Measurements from ENCODE around the gene TSEN15.
"Not testable (repeated sequence)": the region's sequence is repeated elsewhere in the genome, so short reads cannot be mapped to it uniquely, and the experiment has no call there.

The TSEN15 gene

DNA sequence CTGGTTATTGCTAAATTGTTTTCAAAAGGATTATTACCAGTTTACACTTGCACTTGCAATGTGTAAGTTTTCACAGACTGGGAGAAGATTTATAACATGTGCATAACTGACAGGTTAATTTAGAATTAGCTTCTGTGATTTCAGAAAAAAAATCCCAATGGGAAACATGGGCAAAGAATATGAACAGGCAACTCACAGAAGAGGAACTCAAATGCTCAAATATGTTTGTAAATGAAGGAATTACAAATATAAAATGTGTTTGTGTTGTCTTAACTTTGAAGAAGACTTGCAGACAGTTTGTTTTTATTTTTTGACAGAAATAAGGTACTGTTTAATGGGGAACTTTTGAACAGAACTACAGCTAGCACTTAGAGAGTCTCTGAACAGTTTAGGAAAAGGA lies 8.4 kb downstream of the TSEN15 start:
- no peak for DNase-seq

DNA sequence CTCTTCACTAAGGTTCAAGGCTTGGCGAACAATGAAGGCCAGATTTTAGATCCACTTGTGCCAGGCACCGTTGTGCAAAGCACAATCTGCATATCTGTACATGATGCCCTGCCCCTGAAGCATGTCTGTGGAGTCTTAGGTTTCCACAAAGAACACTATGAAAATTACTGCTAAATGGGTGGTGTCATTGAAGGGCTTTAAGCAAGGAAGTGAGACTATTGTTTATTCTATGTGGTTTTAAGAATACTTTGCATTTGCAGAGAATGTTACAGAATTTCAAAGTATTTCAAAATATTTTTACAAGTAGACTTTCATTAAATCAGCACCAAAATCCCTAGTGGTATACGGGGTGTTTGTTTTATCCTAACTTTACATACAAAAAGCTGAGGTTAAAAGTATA lies 8.8 kb downstream of the TSEN15 start:
- no peak for DNase-seq

DNA sequence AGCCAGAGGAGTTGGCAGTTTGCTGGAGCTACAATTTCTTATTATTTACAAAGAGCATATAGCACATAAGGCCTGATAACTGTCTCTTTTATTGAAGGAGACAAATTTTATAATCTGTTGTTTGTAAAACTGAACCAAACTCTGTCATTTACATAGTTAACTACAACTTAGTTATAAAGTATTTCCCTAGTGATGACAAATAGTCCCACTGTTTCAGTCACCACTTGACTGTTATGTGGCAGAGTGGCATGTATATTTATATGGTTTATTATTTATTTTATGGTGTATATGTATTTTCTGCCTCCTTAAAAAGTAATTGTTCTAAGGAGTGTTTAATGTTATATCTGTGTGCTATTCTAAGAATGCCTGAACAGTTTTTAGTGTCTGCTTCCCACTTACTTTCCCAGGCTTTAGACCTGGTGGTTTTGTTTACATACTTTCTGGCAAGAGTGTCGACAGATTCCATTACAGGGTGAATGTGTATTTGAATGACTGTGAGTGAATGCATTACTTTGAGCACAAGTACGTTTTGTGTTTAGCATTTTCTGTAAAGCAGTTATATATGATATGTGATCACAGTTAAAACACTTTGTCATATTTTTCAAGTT lies 10.0 kb downstream of the TSEN15 start:
- no peak for DNase-seq

DNA sequence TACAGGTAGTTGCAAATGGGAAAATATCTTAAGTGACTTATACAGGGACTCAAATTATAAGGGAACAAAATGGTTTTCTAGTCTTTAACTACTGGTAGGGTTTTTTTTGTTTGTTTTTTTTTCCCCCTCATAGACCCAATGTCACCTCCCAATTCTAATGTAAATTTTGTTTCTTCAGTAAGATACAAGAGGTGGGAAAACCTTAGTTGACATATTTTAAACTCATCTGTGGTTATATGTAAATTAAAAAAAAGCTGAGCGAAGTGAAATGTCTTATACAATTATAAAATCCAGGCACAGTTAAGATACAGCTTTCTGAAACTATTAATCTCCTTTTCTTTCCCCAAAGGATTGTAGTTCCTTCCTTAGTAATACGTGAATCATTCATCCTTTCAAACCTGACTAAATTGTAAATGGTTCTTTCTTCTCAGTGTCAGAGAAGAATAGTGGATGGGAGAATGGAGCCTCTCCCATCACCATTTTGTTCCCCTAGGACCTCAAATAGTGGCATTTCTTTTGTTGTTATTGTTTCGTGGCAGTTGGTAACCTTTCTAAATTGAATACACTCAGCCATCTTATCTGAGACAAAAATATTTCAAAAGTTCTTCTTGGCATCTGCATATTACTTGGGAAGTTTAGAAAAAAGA lies 11.2 kb downstream of the TSEN15 start:
- DNase-seq, result no peak

DNA sequence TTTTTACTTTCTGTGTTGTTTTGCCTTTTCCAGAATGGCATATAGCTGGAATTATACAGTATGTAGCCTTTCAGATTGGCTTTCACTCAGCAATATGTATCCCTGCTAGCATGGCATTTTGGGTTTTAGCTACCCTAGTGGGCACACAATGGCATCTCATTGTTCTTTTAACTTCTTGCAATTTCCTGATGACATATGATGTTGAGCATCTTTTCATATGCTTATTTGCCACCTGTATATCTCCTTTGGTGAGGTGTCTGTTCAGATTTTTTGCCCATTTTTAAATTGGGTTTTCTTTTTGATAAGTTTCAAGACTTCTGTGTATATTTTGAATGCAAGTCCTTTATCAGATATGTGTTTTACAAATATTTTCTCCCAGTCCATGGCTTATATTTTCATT lies 14.0 kb downstream of the TSEN15 start:
- no peak for DNase-seq

DNA sequence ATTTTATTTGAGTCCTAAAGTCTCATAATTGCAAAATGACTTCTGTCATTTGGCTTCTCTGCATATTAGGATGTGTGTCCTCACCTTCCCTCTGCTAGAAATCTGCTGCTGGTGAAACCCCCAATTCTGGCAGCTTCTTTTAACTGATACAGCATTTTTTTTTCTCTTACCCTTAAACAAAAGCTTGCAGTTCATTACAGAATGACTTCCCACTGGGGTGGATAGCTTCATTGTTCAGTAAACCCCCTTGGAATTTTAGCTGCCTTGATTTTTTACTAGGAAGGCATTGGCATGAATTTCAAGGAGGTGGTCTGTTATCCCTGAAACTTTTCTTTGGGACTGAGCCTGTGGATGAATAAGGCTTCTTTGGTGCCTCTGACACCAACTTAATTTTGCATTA lies 16.8 kb downstream of the TSEN15 start:
- DNase-seq, result no peak

DNA sequence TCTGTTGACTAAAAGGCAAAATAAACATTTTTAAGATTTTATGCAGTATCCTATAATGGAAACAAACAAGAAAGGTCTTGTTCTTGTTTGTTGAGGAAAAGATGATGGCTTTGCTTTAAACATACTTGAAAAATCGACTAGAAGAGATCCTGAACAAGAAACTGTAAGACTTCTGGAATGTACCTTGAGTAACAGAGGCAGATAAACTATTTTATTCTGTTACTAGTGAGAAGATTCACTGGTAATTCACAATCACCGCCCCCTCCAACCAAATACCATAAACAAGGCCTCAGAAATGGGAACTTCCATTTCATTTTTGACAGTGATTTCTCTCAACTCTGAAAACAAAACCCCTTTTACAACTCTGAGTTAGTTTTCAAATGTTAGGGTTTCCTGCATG lies 18.1 kb downstream of the TSEN15 start:
- no peak for DNase-seq

DNA sequence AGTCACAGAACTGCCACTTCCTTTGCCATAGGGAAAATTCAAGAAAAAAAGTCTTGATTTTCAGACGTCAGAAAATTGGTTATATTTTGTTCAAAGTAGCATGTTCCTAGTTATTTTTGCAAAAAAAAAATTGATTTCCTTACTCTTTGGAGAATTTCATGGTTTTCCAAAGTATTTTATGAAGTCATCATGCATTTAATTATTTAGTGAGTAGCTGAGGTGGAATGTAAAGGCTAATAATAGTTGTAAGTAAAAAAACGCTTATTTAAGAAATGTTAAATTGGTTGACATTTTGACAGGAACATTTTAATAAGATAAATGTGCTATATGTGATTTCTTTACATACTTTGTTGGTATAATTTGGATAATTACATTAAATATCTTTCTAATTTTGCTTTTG lies 20.8 kb downstream of the TSEN15 start:
- no peak for DNase-seq

DNA sequence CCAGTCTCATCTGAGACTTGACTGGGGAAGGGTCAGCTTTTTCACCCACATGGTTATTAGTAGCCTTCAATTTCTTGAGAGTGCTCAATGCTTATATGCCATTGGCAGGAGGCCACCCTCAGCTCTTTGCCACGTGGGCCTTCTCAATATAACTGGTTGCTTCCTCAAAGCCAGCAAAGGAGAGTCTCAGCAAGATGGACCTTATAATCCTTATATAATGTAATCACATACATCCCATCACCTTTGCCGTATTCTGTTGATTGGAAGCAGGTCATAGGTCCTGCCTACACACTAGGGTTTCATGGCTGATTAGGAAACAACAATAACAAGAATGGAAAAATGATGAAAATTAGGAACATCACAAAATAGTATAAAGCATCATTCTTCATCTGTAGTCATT lies 22.9 kb downstream of the TSEN15 start:
- no peak for DNase-seq

DNA sequence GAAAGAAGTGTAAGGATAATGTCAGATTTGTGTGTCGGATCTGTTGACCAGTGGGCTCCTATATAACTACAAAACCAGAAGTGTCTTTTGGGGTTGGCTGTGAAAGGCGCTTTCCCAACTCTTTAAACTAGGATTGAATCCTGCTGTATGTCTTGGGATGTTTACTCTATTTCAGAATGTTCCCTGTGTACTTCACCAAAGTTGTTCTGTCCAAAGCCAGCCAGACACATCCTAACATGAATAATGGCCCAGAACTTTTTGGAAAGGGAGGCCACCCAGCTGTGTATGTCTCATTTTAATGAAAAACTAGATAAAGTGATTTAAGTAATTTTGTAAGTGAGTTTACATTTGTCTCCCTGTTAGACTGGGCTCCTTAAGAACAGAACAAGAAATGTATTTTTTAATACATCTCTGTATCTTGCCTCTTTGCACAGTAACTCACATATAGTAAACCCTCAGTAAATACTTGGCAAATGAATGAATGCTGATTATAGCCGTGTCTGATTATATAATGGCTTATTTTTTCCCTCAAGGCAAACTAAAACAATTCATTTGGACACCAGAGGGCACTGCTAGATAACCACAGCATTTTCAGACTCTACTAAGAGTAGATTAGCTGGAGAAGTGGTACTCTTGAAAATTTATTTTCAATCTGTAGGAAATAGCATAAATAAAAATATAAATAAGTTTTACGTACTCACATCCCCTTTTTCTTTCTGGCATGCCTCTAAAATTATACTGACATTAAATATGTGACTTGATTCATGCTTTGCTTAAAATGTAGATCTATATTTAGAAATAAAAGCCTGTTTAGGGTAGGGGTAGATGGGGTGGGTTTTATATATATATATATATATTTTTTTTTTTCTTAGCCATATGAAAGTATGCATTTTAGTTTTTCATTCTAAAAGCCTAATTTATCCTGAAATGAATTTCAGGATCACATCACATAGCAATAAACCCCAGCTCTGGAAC lies 23.8 kb downstream of the TSEN15 start:
- peak; percentile 73 for DNase-seq

DNA sequence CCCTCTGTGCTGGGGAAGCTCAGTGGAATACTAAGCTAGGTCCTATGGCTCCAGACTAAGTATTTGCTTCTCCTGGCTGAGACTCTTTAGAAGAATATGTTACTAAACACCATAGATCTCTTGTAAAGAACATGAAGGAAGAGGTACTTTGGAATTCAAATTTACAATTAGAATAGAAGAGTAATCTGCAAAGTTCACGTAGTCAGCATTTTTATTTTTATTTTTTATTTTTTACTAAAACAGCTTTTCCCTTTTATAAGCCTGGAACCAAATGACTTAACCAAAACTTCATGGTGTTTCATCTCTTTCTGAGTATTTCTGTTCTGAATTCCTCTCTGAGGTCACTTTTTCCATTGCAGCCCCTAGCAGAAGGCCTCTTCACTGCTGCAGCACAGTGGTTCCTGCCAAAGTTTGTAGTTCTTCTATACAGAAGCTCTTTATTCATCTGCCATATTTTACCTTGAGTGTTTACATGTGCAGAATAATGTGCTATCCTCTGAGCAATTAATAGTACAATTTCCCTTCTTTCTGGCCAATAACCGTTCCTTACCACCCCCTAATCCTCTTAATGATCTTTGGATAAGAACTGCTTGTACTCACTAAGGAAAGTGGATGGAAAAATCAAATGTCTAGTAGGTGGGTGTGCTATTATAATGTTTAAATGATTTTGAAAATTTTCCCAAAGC lies 27.2 kb downstream of the TSEN15 start:
- DNase-seq, result no peak

DNA sequence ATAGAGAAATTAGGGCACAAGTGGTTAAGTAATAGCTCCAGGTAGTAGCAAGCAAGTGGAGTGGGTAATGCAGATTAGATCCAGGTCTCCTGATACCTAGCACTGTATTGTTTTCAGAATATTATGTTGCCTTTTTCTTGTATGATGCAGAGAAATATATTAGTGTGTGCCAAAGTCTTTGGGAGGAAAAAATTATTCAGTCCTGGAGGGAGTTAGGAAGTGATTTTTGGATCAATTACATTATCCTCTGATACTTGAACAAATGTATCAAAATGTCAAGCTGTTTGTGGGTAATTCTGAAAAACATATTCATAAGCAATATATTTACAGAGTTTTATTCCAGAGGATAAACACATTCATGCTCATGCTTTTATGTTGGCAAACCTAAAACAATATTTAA lies 28.8 kb downstream of the TSEN15 start:
- no peak for DNase-seq

DNA sequence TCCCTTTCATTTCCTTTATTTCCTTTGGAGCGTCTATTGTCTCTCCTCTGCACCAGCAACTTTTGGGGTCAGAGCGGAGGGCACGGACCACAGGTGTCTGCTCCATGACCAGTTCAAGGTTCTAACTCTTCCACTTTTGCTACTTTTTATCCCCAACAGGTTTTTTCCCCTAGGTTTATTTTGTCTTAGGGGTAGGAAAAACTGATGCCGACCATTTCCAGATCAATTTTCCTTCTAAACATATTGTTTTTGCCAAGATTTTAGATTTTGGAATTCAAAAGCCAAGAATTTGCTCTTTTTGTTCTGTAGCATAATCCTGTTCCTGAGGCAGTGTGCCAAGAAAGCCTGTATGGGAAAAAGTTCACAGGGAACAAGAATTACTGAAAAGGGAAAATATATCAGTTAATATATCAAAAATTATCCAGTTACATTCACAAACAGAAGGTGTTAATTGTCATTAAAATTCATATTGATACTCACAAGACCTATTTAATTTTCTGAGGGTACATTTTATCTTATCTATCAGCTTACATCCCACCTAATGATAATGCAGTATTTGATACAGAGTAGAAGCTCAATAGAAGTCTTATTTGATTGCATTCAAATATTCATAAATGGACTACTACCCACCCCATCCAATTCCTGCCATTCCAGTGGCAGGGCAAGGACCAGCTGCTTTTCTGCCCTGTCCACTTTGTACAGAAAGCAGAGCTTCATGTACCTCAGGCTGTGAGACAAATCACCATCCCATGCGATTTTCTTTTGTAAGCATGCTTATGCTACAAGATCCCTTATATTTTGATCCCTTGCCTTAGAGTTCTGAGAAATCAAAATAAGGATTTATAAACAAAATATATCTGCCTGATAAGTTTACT lies 31.2 kb downstream of the TSEN15 start:
- DNase-seq, result no peak

DNA sequence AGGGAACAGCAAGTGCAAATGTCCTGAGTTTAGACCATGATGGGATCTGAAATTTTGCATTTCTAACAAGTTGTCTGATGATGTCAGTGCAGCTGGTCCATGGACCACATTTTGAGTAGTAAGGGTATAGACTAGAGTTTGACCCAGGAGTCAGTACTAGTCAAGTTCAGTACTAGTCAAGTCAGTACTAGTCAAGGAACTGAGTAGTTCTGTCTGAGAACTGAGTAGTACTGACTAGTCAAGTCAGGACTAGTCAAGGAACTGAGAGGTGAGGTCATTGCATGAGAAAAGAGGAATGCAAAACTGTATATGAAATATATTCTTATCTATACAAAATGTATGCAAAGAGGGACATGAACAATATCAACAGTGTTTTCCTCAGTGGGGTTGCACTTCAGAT lies 34.1 kb downstream of the TSEN15 start:
- DNase-seq, result no peak

DNA sequence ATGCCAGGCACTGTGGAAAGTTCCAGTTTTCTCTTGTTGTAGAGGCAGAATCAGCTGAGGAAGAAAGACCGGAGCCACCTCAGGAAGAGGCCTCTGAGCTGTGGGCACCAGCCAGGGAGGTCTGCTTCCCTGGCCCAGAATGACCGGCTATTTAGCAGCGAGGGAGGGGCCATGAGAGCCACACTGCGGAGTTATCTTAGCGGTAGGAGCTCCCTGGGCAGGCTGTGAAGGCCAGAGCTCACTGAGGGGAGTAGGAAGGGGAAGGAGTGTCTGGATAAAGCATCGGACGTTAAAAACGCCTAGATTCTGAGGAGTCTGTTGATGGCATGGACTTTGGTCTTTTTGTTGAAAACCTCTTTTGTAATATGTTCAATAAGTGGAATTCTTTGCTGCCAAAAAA lies 36.5 kb downstream of the TSEN15 start:
- DNase-seq, result no peak

DNA sequence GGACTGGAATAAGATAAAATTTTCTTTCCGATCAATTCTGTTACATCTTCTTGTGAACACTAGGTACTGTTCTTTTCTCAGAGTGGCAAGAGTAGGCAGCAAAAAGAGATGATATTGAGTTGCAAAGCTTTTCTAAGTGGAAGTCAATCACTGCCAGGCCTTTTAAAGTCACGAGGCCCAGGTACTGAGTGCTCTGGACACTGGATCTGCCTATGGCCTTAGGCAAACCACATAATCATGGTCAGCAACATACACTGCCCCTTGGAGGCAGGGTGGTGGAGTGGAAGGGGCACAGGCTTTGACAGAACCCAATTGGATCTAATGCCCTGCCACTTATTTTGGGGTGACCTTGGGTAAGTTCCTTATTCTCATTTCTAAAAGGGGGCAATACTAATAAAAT lies 41.5 kb downstream of the TSEN15 start:
- DNase-seq, result no peak

DNA sequence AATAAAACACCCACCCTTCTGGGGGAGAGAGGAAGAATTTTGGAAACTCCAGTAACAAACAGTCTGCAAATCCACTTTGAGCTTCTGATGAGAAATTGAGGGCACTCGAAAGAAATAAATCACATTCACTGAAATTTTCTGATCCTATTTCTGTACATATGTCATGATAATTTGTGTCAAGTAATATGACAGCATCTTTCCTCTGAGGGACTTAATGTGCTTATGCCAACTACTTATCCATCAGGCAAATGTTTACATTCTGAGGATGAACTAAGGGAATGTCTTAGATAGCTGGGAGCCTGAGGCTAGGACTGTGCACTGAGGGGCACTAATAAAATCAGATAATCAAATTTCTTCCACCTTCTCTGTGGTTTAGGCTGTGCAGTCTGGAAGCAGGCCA lies 44.5 kb downstream of the TSEN15 start:
- DNase-seq, result no peak

DNA sequence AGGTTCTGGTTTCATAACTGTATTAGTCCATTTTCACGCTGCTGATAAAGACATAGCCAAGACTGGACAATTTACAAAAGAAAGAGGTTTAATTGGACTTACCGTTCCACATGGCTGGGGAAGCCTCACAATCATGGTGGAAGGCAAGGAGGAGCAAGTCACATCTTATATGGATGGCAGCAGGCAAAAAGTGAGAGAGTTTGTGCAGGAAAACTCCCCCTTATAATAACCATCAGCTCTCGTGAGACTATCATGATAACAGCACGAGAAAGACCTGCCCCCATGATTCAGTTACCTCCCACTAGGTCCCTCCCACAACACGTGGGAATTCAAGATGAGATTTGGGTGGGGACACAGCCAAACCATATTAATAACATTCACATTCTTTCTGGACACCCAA lies 45.0 kb downstream of the TSEN15 start:
- not testable (repeated sequence) for DNase-seq

DNA sequence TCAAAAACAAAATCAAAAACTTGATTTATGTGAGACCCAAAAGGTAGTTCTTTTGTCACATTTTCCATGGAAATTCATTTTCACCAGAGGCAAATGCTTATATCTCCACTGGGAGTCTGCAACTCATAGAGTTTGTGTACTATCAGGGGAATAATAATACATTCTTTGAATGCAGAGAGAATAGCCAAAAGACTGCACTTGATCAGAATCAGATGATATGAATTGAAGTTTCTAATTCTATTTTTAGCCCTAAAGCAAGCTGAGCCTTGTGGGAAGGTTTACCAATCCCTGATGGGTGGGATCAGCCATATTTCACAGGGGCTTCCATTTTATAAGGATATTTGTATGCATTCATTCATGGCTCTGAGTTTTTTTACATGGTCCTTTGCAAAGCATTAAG lies 49.6 kb downstream of the TSEN15 start:
- no peak for DNase-seq

DNA sequence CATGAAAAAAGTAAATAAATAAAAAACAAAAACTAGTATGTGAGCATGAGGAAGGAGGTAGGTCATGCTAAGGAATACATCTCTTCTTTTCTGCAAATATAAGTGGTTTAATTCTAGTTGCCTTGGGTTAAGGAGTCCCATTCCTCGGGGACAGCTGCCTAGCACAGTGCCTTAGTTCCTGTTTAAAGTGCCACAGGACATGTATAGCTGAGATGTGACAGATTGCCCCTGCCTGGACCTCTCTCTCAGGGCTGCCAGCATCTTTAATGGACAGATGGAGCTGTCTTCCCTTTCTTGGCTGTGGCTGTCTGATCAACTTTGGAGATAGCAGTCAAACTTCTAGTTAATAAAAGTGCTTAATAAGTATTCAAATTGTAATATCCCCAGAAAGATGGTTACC lies 50.0 kb downstream of the TSEN15 start:
- DNase-seq, result no peak

DNA sequence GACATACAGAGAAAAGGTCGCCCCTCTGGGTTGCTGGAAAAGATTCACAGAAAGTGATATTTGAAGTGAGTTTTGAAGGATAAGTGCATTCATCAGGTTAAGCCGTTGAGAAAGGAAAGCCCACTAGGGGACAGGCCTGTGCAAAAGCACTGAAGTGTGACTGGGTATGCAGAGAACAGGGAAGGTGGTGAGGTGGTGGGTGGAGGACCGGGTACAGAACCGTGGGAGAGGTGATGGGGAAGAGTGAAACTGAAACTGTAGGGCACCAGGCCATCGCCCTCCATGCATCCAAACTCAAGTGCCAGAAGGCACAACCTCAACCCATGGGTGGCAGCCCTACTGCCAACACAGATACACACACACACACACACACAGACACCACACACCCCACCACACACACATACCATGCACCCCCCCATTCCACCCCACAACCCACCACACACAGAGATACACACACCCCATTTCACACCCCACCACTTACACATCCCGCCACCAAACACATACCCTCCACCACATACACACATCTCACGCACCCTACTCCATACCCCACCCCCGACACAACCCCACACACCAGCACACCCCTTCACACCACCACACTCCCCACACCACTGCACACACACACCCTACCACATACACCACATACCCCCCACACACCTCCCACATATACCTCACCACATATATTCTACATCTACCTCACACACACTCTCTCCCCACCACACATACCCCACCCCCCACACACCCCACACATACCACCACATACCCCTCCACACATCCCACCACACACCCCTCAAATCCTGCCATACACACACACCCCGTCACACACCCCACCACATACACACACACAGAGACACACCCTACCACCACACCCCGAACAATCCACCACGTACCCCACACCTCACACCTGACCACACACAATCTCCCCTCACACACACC lies 59.0 kb downstream of the TSEN15 start:
- peak; percentile 12 for DNase-seq

Measured in inflammatory macrophage treated with lipopolysaccharide for 4 hours (primary cell).